ENCODE measurements around the gene IQSEC1. TPM values are rescaled to one million over a fixed set of nuclear protein-coding genes. Genes with fewer than 3 reads are reported as not detected.

The IQSEC1 gene
- total and polyA plus RNA-seq, 10 of the 15 experiments (the other 5 are each of a cell fraction or from before 2014, with no cell fraction given): 0.92 to 55.2 (median 8.5) TPM

GRCh38 chr3:13078163-13078905 is 5.1 kb upstream of the IQSEC1 start:
- no peaks in the 10 kb centered on the region for H3K9me3 ChIP-seq (replicated peaks; ENCODE audit: control insufficient read depth, insufficient read depth, low read length)
- TF ChIP-seq ZBTB40 (IDR thresholded peaks at IDR 0.05; ENCODE audit: borderline replicate concordance) (no peak), EED (IDR thresholded peaks at IDR 0.05; ENCODE audit: low read depth) (no peak), FOS (IDR thresholded peaks at IDR 0.05; ENCODE audit: borderline replicate concordance, extremely low read depth, insufficient read length) (no peak), ATF2 (IDR thresholded peaks at IDR 0.05; ENCODE audit: low read length) (no peak), RAD21 (IDR thresholded peaks at IDR 0.05; ENCODE audit: insufficient read depth, low read depth, low read length) (no peak), STAT1 (conservative IDR thresholded peaks at IDR 0.05) (no peak), IRF4 (IDR thresholded peaks at IDR 0.05; ENCODE audit: low read depth, low read length) (no peak), E2F4 (IDR thresholded peaks at IDR 0.05; ENCODE audit: low read depth, low read length) (no peak), CBFB (IDR thresholded peaks at IDR 0.05; ENCODE audit: low read depth) (no peak)
- BruUV-seq (replicated peaks): no TSS peak
- no peak overlapping the region for H3K27ac ChIP-seq (ENCODE audit: control insufficient read depth, insufficient read depth)
- ChIA-PET POLR2A (no interaction called here), SMC1A (ENCODE audit: uncharacterized antibody, unreplicated experiment) (no interaction called here), RAD21 (ENCODE audit: unreplicated experiment) (no interaction called here), CTCF (interaction anchor here (0.9 kb wide), 1 partner anchor 94 kb away, joined by 4 read pairs; no protein-coding TSS in a partner anchor)
- H4K20me1 ChIP-seq (ENCODE audit: control insufficient read depth, insufficient read depth): no peaks in the 10 kb centered on the region
- no peak overlapping the region for H3K4me3 ChIP-seq
- 31% methylated on average over 12 of the region's 12 CpGs for WGBS (ENCODE audit: insufficient coverage, insufficient replicate concordance, low lambda C conversion rate, missing lambda C conversion rate)
- ATAC-seq (no peak), DNase-seq (ENCODE audit: low read depth, low spot score) (no peak), FAIRE-seq (no peak)
- H3K4me2 ChIP-seq (ENCODE audit: control insufficient read depth, insufficient read depth): no peak overlapping the region
- H3K36me3 ChIP-seq (ENCODE audit: control insufficient read depth in 2 of 2, insufficient read depth in 2 of 2, low read length in 1 of 2): no peaks in the 10 kb centered on the region
- intact Hi-C loops (cut with micrococcal nuclease; ENCODE audit: unreplicated experiment): no loop called here
- H2AFZ ChIP-seq (ENCODE audit: control insufficient read depth, low read depth, low read length): no peak overlapping the region
- in situ Hi-C loops (cut with MboI): no loop called here
- no peaks in the 10 kb centered on the region for H3K79me2 ChIP-seq (ENCODE audit: control insufficient read depth, insufficient read depth, low read length)
- H3K4me1 ChIP-seq (ENCODE audit: control insufficient read depth, insufficient read depth, low read length): peaks cover 11% of the 10 kb centered on the region
- peaks cover 0 to 11% of the 10 kb centered on the region in 2 experiments; a peak in 2 of 4 replicates for H3K27me3 ChIP-seq (replicated peaks in 1 of 2; ENCODE audit: control insufficient read depth in 2 of 2, insufficient read depth in 2 of 2, low read length in 1 of 2)
- H3K9ac ChIP-seq (ENCODE audit: control insufficient read depth, insufficient read depth, low read length): no peak overlapping the region

Measured in GM12878 (cell line).